Ascending aorta (tissue), 2 donors: ENCODE results near the gene FGF12. TPM values are rescaled to one million over a fixed set of nuclear protein-coding genes. Genes with fewer than 3 reads are reported as not detected.
A peak's percentile ranks its signal among the peaks of the same experiment; 100 is the strongest.

Source experiments
- DNase-seq, 2 donors: peaks; one replicate each; pipeline ENCODE4 v3.0.0-alpha.2; 2019; ENCODE audit warnings: low spot score in 2 of 2
- H3K27ac ChIP-seq, 2 donors: fragments of 200-600 bp; sonication (generic); one replicate each; pipeline ENCODE4 v1.5.1; 2016 to 2017; ENCODE audit warnings: mild to moderate bottlenecking in 1 of 2
- H3K27me3 ChIP-seq: fragments of 200-600 bp; sonication (generic); one replicate; pipeline ENCODE4 v1.5.1; 2017
- H3K36me3 ChIP-seq, 2 donors: fragments of 200-600 bp; sonication (generic); one replicate each; pipeline ENCODE4 v1.5.1; 2016
- H3K4me1 ChIP-seq, 2 donors: fragments of 200-600 bp; sonication (generic); one replicate each; pipeline ENCODE4 v1.5.1; 2016 to 2017; ENCODE audit warnings: mild to moderate bottlenecking in 1 of 2
- H3K4me3 ChIP-seq, 2 donors: fragments of 200-600 bp; sonication (generic); one replicate each; pipeline ENCODE4 v1.5.1; 2016 to 2017; ENCODE audit warnings: mild to moderate bottlenecking in 1 of 2
- H3K9me3 ChIP-seq, 2 donors: fragments of 200-600 bp; sonication (generic); one replicate each; pipeline ENCODE4 v1.5.1; 2016
- intact Hi-C: fragments of 100-400 bp; cut with DNase I; formaldehyde crosslinking; loops from one replicate; pipeline ENCODE4 v1.15.1; 2023
- total RNA-seq: library from RNA; depleted of rRNA; stranded (reverse); fragments of >200 nt; gene quantifications from one replicate; pipeline ENCODE4 v1.1.0, GENCODE V29; 2016
- TF ChIP-seq, protein P1 (sequence below), 3 experiments: fragments of 200-600 bp in 2 of 3; fragments of 450-650 bp in 1 of 3; sonication (generic) in 2 of 3; IDR thresholded peaks; one replicate each; pipeline ENCODE4 v1.5.1; 2016 to 2019; ENCODE audit warnings: antibody characterized with exemption in 3 of 3, mild to moderate bottlenecking in 1 of 3, moderate library complexity in 1 of 3

Gene FGF12
- total RNA-seq, 1 donor from 2014 or later = 0.43 TPM

DNA sequence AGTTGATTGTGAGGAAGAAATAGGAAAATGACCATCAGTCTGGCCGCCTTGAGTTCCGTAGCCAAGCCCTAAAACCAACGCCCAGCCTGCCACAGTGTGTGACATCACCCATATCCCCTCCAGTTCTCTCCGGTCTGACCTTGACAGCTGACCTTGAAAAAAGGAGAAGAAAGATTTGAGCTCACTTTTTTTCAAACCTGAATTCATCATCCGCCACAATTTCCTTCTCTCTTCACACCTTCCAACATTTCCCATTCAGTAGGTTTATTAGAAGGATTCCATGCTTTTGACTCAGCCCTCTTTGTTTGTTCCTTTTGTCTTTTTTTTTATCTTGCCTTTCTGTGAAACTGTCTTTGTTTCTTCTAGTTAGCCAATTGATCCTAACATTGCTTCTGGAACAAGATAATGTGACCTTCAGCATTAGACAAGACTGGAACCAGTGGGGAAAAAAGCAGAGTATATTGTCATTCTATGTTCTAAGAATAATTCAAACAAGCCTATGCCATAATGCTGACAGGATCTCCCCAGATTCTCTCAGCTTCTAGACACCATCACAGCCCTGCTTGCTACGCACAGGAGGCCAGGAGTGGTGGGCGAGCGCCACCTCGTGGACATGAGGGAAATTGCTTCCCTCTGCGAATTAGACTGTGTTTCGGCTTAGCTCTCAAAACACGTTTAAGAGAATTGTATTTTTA is 283.1 kb downstream of the FGF12 start:
- intact Hi-C loops = loop anchor here (5.0 kb wide), 1 partner anchor 1027 kb away; no protein-coding TSS in a partner anchor
- Histone ChIP-seq H3K27ac (no peak overlapping the region), H3K4me3 (no peak overlapping the region), H3K27me3 (no peaks in the 10 kb centered on the region), H3K4me1 (no peaks in the 10 kb centered on the region), H3K36me3 (no peaks in the 10 kb centered on the region), H3K9me3 (no peaks in the 10 kb centered on the region)
- TF ChIP-seq, protein P1, sequence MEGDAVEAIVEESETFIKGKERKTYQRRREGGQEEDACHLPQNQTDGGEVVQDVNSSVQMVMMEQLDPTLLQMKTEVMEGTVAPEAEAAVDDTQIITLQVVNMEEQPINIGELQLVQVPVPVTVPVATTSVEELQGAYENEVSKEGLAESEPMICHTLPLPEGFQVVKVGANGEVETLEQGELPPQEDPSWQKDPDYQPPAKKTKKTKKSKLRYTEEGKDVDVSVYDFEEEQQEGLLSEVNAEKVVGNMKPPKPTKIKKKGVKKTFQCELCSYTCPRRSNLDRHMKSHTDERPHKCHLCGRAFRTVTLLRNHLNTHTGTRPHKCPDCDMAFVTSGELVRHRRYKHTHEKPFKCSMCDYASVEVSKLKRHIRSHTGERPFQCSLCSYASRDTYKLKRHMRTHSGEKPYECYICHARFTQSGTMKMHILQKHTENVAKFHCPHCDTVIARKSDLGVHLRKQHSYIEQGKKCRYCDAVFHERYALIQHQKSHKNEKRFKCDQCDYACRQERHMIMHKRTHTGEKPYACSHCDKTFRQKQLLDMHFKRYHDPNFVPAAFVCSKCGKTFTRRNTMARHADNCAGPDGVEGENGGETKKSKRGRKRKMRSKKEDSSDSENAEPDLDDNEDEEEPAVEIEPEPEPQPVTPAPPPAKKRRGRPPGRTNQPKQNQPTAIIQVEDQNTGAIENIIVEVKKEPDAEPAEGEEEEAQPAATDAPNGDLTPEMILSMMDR (IDR thresholded peaks at IDR 0.05) = peak; percentile 40 to 82 (median 75)
- peak in 1 of 2 donors; percentile 66 for DNase-seq

DNA sequence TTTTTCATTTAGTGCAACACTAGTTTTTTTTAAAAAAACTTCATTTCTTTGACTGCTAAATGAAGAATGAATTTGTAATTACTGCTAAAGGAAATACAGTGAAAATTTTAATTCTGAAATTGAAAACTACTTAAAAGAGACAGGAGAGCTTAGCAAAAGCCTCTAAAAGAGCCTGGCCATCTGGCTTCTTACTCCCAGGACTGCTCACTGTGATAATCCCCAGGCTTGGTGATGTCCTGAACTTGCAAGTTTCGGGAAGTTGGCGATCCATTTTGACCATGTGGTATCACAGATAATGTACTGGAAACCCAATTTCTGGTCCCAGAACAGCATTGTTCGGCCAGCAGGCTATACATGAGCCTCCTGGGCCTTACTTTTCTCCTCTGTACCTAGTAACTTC is 292.1 kb downstream of the FGF12 start:
- H3K4me3 ChIP-seq = no peak overlapping the region
- no peaks in the 10 kb centered on the region for H3K36me3 ChIP-seq
- intact Hi-C loops = no loop called here
- no peak overlapping the region for H3K27ac ChIP-seq
- H3K4me1 ChIP-seq = no peaks in the 10 kb centered on the region
- H3K27me3 ChIP-seq = no peaks in the 10 kb centered on the region
- TF ChIP-seq, protein P1 (IDR thresholded peaks at IDR 0.05) = no peak
- H3K9me3 ChIP-seq = no peaks in the 10 kb centered on the region
- DNase-seq = no peak

DNA sequence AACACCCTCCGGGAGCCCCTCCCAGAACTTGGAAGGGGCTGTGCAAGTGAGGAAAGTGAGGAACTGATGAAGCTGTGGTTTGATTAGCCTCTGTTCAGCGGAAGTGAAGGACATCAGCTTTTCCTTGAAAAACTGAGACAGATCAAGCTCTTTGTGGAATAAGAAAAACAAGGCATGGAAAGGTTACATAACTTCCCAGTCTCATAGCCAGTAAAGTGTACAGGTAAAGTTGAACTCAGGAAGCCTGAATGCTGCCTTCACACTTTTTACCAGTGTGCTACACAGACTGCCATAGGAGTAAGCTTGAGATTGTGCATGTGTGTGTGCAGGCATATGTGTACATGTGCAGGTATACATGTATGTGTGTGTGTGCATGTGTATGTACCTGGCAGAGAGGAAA is 293.2 kb downstream of the FGF12 start:
- H3K9me3 ChIP-seq = no peaks in the 10 kb centered on the region
- no peaks in the 10 kb centered on the region for H3K27me3 ChIP-seq
- H3K27ac ChIP-seq = no peak overlapping the region
- TF ChIP-seq, protein P1 (IDR thresholded peaks at IDR 0.05) = no peak
- no peaks in the 10 kb centered on the region for H3K36me3 ChIP-seq
- no peak for DNase-seq
- no peak overlapping the region for H3K4me3 ChIP-seq
- H3K4me1 ChIP-seq = no peaks in the 10 kb centered on the region
- intact Hi-C loops = no loop called here

DNA sequence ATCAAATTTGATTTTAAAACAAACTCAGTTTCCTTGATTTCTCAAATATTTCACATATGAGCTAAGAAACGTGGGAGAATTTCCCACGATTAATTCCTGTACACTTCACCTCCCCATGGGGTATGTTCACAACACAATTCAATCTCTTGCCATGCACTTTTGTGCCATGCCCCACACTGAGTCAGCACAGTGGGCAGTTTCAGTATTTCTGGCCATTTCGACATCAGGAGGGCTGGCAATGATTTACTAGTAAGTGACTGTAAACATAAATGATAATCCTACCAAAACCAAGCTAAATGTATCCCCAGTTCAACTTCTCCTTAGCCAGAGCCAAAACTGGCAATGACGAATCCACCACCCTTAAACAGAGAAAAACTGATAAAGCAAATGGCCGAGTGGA is 293.6 kb downstream of the FGF12 start:
- DNase-seq = no peak
- Histone ChIP-seq H3K4me3 (no peak overlapping the region), H3K27ac (no peak overlapping the region), H3K27me3 (no peaks in the 10 kb centered on the region), H3K9me3 (no peaks in the 10 kb centered on the region), H3K4me1 (no peaks in the 10 kb centered on the region), H3K36me3 (no peaks in the 10 kb centered on the region)
- intact Hi-C loops = no loop called here
- TF ChIP-seq, protein P1 (IDR thresholded peaks at IDR 0.05) = no peak

DNA sequence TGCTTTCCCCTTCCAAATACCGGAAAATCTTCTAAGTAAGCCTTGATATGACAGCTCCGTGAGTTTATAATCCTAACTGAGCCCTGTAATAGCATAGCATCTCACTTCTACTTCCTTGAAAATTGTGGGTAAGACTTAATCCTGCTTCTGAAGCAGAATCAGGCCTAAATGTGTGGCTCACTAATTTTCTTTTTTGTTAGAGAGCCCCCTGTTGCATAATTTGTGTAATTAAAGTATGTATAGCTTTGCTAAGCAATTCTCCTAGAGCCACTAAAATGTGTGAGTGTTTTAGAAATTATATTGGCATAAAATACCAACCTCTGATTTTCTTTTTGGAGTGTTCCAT is 304.4 kb downstream of the FGF12 start:
- DNase-seq = no peak
- H3K27me3 ChIP-seq = no peaks in the 10 kb centered on the region
- H3K4me1 ChIP-seq = no peaks in the 10 kb centered on the region
- intact Hi-C loops = no loop called here
- TF ChIP-seq, protein P1 (IDR thresholded peaks at IDR 0.05) = no peak
- no peaks in the 10 kb centered on the region for H3K9me3 ChIP-seq
- no peak overlapping the region for H3K4me3 ChIP-seq
- no peak overlapping the region for H3K27ac ChIP-seq
- H3K36me3 ChIP-seq = no peaks in the 10 kb centered on the region
